ENCODE results near the gene SLC16A10. TPM values are rescaled to one million over a fixed set of nuclear protein-coding genes. Genes with fewer than 3 reads are reported as not detected.

The SLC16A10 gene
- total RNA-seq, 3 donors from 2014 or later: 1.4 to 6.0 (median 3.8) TPM

DNA sequence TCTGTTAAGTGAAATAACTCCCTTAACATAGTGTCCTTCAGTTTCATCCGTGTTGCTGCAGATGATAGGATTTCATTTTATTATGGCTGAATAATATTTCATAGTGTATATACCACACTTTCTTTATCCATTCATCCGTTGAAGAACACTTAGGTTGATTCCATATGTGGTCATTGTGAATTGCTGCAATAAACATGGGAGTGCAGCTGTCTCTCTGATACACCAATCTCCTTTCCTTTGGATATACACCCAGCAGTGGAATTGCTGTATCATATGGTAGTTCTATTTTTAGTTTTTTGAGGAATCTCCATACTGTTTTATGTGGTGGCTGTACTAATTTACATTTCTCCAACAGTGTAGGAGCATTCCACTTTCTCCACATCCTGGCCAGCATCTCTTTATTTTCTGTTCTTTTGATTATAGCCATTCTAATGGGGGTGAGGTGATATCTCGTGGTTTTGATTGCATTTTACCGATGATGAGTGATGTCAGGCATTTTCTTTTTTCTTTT, 193.2 kb downstream of the SLC16A10 start:
- no peaks in the 10 kb centered on the region for H3K4me1 ChIP-seq (ENCODE audit: low read depth)
- TF ChIP-seq, protein P1, sequence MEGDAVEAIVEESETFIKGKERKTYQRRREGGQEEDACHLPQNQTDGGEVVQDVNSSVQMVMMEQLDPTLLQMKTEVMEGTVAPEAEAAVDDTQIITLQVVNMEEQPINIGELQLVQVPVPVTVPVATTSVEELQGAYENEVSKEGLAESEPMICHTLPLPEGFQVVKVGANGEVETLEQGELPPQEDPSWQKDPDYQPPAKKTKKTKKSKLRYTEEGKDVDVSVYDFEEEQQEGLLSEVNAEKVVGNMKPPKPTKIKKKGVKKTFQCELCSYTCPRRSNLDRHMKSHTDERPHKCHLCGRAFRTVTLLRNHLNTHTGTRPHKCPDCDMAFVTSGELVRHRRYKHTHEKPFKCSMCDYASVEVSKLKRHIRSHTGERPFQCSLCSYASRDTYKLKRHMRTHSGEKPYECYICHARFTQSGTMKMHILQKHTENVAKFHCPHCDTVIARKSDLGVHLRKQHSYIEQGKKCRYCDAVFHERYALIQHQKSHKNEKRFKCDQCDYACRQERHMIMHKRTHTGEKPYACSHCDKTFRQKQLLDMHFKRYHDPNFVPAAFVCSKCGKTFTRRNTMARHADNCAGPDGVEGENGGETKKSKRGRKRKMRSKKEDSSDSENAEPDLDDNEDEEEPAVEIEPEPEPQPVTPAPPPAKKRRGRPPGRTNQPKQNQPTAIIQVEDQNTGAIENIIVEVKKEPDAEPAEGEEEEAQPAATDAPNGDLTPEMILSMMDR (IDR thresholded peaks at IDR 0.05): no peak
- peak; percentile 90 for ATAC-seq
- H3K9me3 ChIP-seq: no peaks in the 10 kb centered on the region
- DNase-seq: no peak
- H3K36me3 ChIP-seq (ENCODE audit: low read depth): no peaks in the 10 kb centered on the region
- intact Hi-C loops (cut with DNase I, micrococcal nuclease): no loop called here
- H3K4me3 ChIP-seq: no peak overlapping the region

Other genes with a start within 250 kb of the SLC16A10 start
- gene AMD1, start 212.7 kb upstream of the SLC16A10 start, total RNA-seq: 10 to 100 TPM; 44.9 to 75.9 (median 72.8) TPM
- 10 to 100 TPM; 69.7 to 76.4 (median 73.5) TPM for gene GTF3C6, start 128.8 kb upstream of the SLC16A10 start, total RNA-seq
- gene RPF2, start 105.5 kb upstream of the SLC16A10 start, total RNA-seq: 10 to 100 TPM; 11.4 to 20.3 (median 13.7) TPM